ENCODE results near the gene P4HA1.

DNA sequence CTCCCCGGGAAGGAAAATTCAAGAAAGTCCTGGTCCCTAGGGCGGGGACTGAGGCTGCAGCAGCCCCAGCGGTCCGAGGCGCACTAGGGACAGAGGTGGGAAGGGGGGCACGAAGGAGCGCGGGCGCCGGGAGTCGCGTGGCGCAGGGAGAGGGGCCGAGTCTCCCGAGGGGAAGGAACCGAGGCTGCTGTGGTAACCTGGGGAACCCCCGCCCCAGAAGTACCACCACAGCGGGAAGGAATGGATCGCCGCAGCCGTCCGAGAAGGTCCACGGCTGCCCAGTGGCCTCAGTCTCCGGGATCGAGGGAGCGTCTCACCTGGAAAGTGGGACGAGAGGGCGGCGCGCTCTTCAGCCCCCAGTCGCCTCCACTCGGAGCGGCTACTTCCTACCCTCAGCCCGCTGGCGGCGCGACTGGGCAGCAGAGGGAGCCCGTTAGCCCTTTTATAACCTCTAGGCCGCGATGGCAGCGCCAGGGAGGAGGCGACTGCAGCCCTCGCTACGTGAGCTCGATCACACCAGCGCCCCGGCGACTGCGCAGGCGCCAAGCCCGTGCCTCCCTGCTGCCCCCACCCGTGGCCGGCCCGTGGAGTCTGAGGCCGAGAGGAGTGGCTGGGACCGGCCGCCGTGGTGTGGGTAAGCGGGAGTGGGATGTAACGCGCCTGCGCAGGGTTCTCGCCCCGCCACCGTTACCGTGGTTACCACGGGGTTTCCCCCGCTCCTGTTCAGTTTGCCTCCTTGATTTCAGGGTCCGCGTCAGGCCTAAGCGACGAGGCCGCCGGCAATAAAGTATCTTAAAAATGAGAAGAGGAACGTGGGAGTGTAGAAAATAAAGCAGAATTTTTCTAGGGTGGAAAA, at the start of gene P4HA1:
- TF ChIP-seq, protein P1, sequence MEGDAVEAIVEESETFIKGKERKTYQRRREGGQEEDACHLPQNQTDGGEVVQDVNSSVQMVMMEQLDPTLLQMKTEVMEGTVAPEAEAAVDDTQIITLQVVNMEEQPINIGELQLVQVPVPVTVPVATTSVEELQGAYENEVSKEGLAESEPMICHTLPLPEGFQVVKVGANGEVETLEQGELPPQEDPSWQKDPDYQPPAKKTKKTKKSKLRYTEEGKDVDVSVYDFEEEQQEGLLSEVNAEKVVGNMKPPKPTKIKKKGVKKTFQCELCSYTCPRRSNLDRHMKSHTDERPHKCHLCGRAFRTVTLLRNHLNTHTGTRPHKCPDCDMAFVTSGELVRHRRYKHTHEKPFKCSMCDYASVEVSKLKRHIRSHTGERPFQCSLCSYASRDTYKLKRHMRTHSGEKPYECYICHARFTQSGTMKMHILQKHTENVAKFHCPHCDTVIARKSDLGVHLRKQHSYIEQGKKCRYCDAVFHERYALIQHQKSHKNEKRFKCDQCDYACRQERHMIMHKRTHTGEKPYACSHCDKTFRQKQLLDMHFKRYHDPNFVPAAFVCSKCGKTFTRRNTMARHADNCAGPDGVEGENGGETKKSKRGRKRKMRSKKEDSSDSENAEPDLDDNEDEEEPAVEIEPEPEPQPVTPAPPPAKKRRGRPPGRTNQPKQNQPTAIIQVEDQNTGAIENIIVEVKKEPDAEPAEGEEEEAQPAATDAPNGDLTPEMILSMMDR (IDR thresholded peaks at IDR 0.05), result peak; percentile 86
- TF ChIP-seq ZFX (IDR thresholded peaks at IDR 0.05; ENCODE audit: borderline replicate concordance), result no peak

Data from 22Rv1 (cell line).